Activated T-helper 1 cell treated with Interleukin-2 at 50 U/mL for 16 hours (primary cell): ENCODE results near the gene COL4A1.

Experiments used
- DNase-seq: peaks from one replicate; pipeline ENCODE4 v3.0.0-alpha.2; 2020; ENCODE audit warnings: low read depth

The COL4A1 gene

DNA sequence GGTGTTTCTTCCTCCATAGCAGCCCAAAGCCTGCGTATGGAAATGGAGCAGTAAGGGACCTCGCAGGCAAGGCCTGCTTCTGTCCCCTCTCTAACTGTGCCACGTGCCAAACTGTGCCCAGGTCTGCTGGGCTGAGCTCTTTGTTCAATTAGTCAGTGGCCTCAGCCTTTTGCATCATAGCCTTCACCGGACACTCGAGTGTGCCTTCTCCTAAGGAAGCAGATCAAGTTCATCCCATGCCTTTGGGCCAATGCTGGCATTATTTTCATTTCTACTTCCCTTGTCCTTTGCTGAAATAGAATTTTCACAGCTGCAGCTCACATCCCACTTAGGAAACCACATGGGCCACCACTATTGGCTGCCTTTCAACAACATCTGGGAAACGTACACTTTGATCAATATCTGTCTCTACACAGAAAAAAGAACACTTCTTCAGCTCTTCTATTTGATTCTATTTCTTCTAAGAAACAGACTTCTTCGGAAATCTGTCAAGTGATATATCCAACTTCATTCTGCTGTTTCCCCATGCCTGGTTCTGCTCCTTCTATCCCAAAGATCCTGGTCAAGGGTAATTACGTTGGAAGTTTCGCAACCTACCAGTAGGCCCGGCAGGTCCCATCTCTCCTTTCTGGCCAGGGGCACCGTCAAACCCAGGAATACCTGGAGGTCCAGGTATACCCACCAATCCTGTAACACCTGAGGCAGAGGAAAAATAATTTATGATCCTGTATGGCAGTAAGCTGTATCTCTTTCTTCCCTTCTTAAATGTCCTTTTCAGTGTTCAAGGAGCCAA, 143.9 kb downstream of the COL4A1 start:
- no peak for DNase-seq

DNA sequence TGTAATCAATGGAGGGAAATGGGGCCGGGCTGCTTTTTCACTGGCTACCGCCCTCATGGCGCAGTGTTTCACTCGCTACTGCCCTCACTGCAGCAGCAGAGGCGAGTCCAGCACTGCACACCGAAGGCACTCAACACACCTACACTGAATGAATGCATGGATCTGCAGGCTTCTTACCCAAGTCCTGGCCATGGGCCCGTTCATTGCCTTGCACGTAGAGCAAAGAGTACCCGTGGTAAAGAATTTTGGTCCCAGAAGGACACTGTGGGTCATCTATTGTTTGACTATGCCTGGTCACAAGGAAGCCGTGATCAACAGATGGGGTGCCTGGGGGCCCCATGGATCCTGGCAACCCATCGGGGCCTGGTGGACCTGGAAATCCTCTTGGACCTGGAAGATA, 144.9 kb downstream of the COL4A1 start:
- DNase-seq, result no peak

DNA sequence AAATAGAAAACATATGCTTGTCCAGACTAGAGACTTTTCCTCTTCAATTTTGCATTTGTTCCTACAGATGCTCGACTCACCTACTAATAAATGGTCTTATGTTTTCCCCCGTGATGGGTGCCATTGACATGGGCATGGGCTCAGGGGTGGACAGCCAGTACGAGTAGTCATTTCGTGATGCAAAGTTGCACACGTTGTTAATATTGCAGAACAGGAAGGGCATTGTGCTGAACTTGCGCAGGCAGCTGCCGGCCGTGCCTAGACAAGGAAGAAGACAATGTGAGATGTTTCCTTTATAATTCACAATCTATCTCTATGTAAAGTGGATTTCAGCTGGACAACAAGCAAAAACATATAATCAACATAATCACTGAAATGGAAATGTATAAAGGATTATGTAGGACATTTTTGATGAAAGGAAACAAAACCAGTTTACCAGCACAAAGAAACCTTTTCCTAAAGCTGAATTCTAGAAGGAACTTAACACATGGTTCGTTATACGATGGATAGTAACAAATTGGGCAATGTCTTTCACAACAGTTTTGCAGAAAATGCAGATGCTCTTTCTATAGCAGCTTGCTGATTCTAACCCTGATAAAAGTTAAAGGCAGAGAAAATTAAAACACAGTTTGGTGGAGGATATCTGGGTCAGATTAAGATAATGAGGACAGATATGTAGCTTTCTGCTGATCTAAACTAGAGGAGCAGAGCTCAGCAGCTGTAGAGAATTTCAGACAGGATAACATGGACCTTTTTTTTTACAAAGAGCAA, 145.7 kb downstream of the COL4A1 start:
- DNase-seq, result no peak

DNA sequence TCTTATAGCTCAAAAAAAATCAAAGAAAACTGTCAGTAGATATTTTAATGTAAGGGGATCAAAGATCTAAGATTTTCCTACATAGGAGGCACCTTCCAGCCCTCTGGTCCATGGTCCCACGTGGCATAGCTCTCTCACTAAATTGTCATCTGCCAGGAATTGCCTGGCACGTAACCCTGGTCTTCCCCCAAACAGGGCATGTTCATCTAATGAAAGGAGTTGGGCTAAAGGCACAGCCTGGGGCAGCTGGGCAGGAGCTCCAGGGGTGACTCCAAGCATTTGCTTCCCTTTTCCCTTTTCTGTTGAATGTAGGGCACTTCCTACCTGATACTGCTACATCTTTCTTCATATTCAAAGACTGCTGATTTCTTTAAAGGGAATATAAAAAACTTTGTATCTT, 148.7 kb downstream of the COL4A1 start:
- no peak for DNase-seq

DNA sequence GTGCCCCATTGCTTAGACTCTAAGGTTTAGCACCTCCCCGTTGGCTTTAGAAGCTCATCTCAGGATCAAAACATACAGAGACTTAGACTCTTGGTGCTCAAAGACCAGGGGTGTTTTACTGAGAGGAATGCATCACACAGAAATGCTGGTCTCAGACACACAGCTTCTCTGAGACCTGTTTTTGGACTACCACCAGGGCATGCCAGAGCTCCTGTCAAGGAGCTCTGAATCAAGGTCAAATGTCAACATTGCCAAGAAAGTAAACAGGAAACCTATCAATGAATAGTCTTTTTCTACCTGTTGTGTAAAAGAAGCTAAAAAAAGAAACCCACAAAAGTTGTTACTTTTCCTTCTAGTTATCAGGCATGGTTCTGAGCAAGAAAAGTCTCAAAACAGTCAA, 149.2 kb downstream of the COL4A1 start:
- no peak for DNase-seq

DNA sequence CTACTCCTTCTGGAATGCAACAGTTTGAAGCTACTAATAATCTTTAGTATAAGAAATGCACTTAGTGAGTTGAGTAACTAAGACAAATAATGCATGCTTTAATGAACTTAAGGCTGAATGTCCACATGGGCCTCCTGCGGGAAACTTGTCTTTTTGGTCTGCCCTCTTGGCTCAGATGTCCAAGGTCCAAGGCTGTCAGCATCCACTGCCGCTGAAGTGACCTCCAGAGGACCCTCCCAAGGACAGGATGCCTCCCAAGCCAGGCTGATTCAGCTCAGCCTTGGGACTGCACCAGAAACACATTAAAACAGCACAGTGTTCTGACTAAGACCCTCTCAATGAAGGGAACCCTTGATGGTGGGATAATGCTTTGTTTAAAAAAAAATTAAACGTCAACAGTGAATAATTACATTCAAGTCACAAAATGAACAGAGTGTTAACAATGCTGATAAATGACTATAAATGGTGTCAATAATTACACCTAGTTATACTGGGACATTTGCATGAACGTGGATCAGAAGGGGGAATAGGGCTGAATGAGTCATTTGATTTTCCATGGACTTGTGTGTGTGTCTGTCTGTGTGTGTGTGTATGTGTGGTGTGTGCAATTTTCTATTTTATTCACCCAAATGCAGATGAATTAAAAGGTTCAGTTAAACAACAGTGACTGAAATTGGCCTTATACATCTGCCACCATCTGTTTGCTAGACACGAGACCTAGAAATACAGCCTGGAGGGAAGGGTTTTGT, 150.5 kb downstream of the COL4A1 start:
- DNase-seq, result no peak

DNA sequence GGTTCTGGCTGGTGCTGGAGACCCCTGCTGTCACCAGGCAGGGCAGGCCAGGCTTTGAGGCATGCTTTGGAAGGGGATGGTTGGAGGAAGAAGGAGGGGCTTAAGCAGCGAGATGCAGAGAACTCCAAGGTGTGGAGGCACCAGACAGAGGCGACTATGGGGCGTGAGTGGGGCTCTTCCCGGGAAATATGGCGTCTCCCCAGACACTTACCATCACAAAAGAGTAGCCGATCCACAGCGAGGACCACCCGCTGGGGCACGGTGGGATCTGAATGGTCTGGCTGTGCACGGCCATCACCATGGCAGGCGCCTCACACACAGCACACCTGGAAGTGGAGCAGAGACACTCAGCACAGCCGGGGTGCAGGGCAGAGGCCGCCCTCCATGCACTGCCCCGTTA, 151.9 kb downstream of the COL4A1 start:
- DNase-seq, result no peak

DNA sequence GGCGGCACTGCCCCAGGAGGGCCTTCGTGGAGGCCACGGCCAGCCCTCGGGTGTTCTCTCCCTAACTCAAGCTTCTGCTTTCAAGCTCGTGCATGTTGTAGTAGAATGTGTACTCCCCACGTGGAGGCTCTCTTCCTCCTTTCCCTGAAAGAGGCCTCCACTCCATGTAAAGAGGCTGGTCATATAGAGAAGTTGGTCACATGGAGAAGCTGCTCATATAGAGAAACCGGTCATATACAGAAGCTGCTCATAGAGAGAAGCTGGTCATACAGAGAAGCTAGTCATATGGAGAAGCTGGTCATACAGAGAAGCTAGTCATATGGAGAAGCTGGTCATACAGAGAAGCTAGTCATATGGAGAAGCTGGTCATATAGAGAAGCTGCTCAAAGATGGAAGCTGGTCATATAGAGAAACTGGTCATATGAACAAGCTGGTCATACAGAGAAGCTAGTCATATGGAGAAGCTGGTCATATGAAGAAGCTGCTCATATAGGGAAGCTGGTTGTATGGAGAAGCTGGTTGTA, 152.5 kb downstream of the COL4A1 start:
- DNase-seq, result no peak

DNA sequence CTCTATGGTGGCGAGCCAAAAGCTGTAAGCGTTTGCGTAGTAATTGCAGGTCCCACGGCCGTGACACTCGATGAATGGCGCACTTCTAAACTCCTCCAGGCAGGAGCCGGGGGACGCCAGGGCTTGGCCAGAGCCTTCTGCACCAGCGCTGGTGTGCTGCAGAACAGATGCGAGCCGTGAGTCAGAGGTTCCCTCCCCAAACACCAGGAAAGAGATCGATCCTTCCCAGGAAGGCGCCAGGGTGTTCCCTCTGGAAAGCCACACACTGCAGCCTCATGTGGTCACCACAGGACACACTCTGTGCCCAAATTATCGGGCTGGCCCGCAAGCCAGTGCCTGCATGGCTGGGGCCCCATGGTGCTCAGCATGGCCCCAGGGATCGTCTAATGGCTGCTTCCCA, 154.6 kb downstream of the COL4A1 start:
- no peak for DNase-seq

DNA sequence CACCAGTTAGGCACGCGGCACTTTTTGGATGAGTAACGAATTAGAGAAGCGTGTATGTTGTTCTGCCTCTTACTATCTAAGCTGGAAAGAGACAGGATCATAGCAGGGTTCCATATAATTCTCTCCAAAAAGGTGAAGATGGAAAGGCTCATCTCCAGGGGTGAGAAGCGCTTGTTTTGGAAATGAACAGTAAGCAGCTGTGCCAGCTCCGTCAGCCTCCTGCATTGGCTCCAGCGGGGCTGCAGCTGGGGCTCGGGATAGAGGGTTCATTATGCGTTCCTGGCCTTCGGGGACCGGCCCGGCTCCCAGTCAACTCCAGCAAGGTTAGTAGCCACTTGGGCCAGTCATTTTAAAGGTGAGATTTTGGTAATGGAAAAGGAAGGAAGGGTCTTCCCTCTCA, 155.5 kb downstream of the COL4A1 start:
- DNase-seq, result no peak

DNA sequence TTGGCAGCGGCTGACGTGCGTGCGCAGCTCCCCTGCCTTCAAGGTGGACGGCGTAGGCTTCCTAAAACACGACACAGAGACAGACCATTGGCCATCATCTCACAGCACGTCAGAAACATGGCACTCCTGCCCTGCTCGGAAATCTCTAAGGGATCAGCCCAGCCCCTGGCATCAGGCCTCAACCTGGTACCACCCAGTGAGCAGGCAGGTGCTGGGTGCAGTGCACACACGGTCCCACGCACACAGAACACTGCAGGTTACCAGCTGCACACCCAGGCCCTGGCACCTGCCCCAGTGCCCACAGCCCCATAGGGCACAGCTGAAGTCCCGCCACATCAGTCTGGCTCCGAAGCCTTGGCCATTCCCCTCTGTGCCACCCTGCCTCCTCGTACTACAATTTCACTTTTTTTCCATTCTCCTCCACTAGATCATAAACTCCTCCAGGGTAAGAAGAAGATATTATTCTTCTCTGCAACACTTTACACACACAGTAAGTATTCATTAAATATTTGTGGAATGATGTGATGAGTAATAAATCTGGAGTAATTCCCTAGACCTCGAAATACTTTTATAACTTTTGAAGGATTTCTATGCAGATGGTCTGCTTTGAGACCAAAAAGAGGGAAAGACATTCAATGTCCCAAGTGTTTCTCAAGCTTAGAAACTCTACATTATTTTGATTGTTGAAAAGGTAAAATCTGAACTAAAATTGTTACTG, 156.4 kb downstream of the COL4A1 start:
- DNase-seq, result no peak

DNA sequence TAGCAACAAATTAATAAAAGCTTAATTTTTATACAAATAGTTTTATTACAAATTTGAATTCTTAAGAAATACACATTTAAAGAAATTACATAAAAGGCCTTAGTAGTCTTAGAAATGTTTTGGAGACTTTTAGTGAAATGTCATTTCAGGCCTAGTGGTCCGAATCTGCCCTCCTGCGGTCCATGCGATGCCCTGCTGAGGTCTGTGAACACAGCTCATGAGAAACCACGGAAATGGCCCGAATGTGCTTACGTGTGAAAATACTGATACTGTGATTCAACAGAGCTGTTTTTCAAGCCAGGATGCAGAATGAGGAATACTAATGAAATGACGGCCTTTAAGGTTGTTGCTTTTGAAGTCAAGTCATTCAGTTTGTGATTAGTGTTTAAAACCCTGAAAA, 157.9 kb downstream of the COL4A1 start:
- DNase-seq, result no peak

DNA sequence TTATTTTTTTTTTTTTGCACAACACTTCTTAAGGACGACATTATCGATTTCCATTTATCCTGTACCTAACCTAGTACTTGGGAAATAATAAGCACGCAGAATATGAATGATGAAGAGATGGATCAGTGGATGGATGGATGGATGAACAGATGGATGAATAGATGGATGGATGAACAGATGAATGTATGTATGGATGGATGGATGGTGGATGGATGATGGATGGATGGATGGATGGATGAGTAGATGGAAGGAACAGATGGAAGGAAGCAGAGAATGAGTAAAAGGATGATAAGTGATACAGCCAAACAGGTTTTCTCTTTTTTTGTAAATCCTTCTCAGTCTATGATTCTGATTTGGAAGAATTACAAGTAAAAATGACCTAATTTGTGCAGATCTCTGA, 166.9 kb downstream of the COL4A1 start:
- DNase-seq, result no peak

DNA sequence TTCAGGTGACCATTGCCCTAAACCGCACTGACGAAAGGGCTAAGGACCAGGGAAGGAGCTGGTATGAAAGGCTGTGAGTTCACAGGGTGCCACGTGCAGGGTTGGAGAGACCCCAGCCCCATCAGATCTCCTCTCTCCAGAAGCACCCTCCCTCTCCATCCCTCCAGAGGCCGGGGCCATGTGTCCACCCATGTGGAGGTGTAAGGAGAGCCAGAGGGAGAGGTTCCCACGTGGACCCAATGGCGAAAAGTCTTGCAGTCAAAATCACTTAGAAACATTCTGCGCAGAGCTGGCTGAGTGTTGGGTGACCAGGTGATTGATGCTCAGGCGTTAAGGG, 168.3 kb downstream of the COL4A1 start:
- DNase-seq, result no peak

DNA sequence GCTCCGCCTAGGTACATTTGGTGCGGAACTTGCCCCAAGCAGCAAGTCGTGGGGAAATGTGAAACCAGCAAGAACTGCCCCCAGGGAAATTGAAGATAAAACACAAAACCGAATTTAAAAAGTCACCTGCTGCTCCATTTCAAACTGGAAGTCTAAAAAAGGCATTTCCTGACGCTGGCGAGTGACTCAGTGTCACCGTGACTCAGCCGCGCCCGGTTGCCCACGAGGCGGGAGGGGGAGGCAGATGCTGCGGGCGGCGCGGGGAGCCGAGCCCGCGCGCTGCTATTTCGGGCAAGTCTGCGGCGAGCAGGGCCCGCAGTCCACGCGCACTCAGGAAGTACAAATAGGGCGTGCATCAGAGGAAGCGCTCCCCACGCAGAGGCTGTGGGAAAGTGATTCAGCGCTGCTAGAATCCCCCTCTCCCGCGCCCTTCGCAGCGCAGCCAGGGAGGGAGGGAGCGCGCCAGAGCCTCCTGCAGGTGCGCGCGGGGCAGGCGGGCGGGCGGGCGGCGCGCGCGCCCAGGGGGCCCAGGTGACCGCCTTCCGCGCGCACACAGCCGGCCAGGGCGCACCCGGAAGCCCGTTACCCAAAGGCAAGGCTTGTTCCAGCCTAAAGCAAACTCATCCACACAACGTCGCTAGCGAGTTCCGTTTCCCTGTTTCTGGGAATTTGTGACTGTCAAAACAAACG, 168.8 kb downstream of the COL4A1 start:
- DNase-seq, result peak; percentile 20

DNA sequence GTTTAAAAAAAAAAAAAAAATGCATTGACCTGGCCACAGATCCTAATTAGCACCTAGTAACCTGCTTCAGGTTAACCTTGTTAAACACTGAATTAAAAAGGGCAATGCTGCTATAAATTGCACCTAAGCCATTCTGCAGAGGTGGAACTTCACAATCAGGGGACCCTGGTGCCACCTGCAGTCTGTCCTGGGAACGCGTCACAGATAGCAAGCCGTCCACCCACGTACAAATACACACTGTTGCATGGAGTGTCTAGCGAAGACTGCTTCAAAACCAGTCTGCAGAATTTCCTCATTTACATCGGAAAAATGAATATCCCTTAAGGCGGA, 169.3 kb downstream of the COL4A1 start:
- no peak for DNase-seq

DNA sequence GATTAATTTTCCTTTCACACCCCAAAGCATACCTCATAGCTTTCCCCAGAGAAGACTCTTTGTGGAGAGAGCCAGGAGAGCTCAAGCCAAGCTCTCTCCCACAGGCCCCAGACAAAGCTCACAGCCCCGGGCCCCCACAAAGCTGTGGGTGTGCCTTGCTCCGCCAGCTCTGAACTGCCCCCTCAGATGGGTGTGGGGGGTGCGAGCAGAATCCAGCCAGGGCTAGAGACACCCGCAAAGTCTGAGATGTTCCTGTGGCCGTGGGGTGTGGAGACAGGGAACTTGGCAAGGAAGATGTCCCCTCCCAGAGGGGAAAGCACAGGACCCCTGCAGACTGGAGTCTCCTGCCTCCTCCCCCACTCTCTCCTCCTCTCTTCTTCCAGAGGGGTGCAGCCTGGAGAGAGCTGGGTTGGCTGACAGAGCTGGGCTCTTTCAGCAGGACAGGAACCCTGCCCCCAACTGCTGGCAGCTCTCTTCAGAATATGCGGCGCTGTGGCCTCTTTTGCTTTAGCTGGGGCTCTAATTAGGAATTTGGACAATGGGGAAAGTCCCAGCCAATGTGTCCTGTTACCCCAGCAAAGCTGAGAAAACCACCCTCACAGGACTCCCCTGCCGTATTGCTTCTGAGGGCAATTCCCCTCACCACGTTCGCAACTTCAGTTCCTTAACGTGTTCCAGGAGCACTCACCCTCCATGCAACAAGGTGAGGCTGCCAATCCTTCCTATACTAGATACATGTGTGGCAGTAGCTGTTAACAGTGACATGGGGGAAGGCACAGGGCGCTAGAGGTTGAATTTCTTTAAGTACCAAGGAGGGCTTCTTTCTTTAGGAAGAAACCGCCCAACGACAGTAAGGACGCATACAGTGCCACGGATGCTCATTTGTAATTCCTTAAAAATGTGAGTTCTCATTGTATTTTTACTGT, 170.0 kb downstream of the COL4A1 start:
- no peak for DNase-seq

DNA sequence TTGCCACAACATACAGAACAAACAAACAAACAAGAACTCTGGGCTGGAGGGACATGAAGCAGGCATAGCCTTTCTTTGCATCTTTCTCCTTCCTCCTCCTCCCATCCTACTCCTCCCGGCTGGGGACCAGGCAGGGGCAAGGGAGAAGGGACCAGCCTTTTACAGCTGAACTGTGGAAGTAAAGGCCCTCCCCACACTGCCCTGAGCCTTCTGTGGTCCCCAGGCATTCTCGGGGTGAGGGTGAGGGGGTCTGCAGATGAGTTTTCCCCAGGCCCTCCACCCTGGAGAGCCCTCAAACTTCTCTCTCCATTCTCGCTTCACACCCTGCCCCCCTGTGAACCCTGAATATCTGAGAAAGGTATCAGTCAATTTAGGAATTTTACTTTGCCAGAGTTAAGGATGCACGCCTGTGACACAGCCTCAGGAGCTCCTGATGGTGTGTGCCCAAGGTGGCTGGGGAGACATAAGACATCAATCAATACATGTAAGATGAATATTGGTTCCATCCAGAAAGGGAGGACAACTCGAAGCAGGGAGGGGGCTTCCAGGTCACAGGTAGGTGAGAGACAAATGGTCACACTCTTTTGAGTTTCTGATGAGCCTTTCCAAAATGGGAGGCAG, 170.9 kb downstream of the COL4A1 start:
- no peak for DNase-seq

DNA sequence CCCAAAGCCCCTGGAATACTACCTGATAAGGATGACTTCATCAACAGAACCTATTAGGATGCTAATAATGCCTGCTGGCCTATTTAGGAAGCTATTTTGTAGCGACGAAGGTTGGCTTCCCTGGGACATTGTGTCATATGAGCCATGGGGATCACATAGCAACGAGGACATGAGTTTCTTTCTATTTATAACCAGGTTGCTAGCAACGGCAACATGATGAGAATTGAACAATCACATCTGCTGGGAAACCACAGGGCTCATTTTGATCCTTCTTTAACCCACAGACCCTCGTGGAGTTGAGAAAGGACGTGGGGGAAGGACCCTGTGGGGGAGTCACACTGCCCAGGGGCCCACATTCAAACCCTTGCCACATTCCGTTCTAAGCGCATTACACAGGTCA, 172.2 kb downstream of the COL4A1 start:
- DNase-seq, result no peak
